Caco-2 (cell line): ENCODE measurements around the gene SLC16A3. TPM values are rescaled to one million over a fixed set of nuclear protein-coding genes. Genes with fewer than 3 reads are reported as not detected.

ENCODE experiments used
- BruUV-seq: library from RNA; stranded (reverse); fragments of 400-500 nt; replicated peaks from 2 replicates; lab custom pipeline; 2021; lab: Mats Ljungman, UMichigan
- CTCF ChIA-PET: fragments of 300-600 bp; sonication (Branson Sonifier 250); formaldehyde crosslinking; loops from one replicate; lab custom pipeline; 2022; ENCODE audit warnings: antibody characterized with exemption; lab: Charles Lee
- POLR2A ChIA-PET: fragments of 300-600 bp; sonication (Branson Sonifier 250); formaldehyde crosslinking; loops from one replicate; lab custom pipeline; 2022; ENCODE audit warnings: antibody characterized with exemption; lab: Charles Lee
- DNase-seq, 2 experiments: peaks; one replicate each; pipeline versions ENCODE4 v3.0.0 to v3.0.0-alpha.2; 2020 to 2022
- H3K27me3 ChIP-seq: replicated peaks from 2 replicates; pipeline ENCODE4 v1.6.0; 2011; ENCODE audit warnings: low read length; ENCODE audit not compliant: control insufficient read depth, insufficient read depth
- H3K36me3 ChIP-seq: 2 replicates; pipeline ENCODE4 v1.5.1; 2011; ENCODE audit warnings: low read length; ENCODE audit not compliant: control insufficient read depth, insufficient read depth
- H3K4me1 ChIP-seq: fragments of 250-450 bp; sonication (Bioruptor Pico); 2 replicates; pipeline ENCODE4 v1.5.1; 2020; ENCODE audit warnings: mild to moderate bottlenecking
- H3K4me3 ChIP-seq: 2 replicates; pipeline ENCODE4 v1.5.1; 2011; ENCODE audit warnings: low read depth, mild to moderate bottlenecking, control low read depth, low read length
- H3K9me3 ChIP-seq: fragments of 250-450 bp; sonication (Bioruptor Pico); 2 replicates; pipeline ENCODE4 v1.5.1; 2020; ENCODE audit warnings: mild to moderate bottlenecking, moderate library complexity
- H3K27ac Mint-ChIP-seq: one replicate; pipeline ENCODE4 v1.8.0; 2022; ENCODE audit warnings: mixed read lengths; ENCODE audit not compliant: unreplicated experiment
- H3K27me3 Mint-ChIP-seq: one replicate; pipeline ENCODE4 v1.8.0; 2022; ENCODE audit warnings: mixed read lengths; ENCODE audit not compliant: insufficient read depth, unreplicated experiment
- H3K36me3 Mint-ChIP-seq: one replicate; pipeline ENCODE4 v1.8.0; 2022; ENCODE audit warnings: mild to moderate bottlenecking, mixed read lengths; ENCODE audit not compliant: insufficient read depth, unreplicated experiment
- H3K4me1 Mint-ChIP-seq: one replicate; pipeline ENCODE4 v1.8.0; 2022; ENCODE audit warnings: low read depth, mixed read lengths; ENCODE audit not compliant: unreplicated experiment
- H3K4me3 Mint-ChIP-seq: one replicate; pipeline ENCODE4 v1.8.0; 2022; ENCODE audit warnings: mild to moderate bottlenecking, moderate library complexity, mixed read lengths; ENCODE audit not compliant: unreplicated experiment
- H3K9me3 Mint-ChIP-seq: one replicate; pipeline ENCODE4 v1.8.0; 2022; ENCODE audit warnings: mixed read lengths; ENCODE audit not compliant: unreplicated experiment
- intact Hi-C: fragments of 100-400 bp; cut with micrococcal nuclease; formaldehyde crosslinking; loops from one replicate; pipeline ENCODE4 v1.10.0; 2022; ENCODE audit not compliant: unreplicated experiment
- total RNA-seq: library from RNA; stranded (reverse); gene quantifications from 2 replicates; pipeline ENCODE4 v1.2.3, GENCODE V29; 2022
- TF ChIP-seq, protein P1 (sequence below), 2 experiments: fragments of 200-600 bp in 1 of 2; IDR thresholded peaks; 1 replicate in 1 of 2; 2 replicates in 1 of 2; pipeline versions ENCODE4 v1.5.1 to v1.8.0; 2011 to 2022; ENCODE audit warnings: antibody characterized with exemption in 1 of 2, control low read depth in 1 of 2, inconsistent platforms in 1 of 2, low read depth in 1 of 2, low read length in 1 of 2, mild to moderate bottlenecking in 1 of 2, moderate library complexity in 1 of 2; ENCODE audit not compliant: insufficient read depth in 1 of 2, severe bottlenecking in 1 of 2, unreplicated experiment in 1 of 2

The SLC16A3 gene
- total RNA-seq, 1 experiment from 2014 or later = 13.1 TPM

DNA sequence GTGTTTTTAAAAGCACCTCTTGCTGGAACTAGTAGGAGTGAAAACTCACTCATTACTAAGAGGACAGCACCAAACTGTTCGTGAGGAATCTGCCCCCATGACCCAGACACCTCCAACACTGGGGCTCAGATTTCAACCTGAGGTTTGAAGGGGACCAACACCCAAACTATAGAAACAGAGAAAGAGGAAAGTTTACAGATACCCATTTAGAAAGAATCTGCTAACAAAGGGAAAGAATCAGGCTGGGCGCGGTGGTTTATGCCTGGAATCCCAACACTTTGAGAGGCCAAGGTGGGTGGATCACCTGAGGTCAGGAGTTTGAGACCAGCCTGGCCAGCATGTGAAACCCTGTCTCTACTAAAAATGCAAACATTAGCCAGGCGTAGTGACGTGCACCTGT, 48.1 kb downstream of the SLC16A3 start:
- H3K27me3 Mint-ChIP-seq = no peaks in the 10 kb centered on the region
- Histone ChIP-seq H3K36me3 (no peaks in the 10 kb centered on the region), H3K4me1 (peaks cover 40% of the 10 kb centered on the region), H3K4me3 (no peak overlapping the region), H3K27me3 (no peaks in the 10 kb centered on the region), H3K9me3 (no peaks in the 10 kb centered on the region)
- no peak overlapping the region for H3K4me3 Mint-ChIP-seq
- BruUV-seq = no TSS peak
- peak overlapping the region; percentile 50 for H3K27ac Mint-ChIP-seq
- intact Hi-C loops = no loop called here
- TF ChIP-seq, protein P1, sequence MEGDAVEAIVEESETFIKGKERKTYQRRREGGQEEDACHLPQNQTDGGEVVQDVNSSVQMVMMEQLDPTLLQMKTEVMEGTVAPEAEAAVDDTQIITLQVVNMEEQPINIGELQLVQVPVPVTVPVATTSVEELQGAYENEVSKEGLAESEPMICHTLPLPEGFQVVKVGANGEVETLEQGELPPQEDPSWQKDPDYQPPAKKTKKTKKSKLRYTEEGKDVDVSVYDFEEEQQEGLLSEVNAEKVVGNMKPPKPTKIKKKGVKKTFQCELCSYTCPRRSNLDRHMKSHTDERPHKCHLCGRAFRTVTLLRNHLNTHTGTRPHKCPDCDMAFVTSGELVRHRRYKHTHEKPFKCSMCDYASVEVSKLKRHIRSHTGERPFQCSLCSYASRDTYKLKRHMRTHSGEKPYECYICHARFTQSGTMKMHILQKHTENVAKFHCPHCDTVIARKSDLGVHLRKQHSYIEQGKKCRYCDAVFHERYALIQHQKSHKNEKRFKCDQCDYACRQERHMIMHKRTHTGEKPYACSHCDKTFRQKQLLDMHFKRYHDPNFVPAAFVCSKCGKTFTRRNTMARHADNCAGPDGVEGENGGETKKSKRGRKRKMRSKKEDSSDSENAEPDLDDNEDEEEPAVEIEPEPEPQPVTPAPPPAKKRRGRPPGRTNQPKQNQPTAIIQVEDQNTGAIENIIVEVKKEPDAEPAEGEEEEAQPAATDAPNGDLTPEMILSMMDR (IDR thresholded peaks at IDR 0.05; ENCODE audit: insufficient read depth in 1 of 2, low read depth in 1 of 2, low read length in 1 of 2, severe bottlenecking in 1 of 2, unreplicated experiment in 1 of 2) = no peak
- ChIA-PET CTCF (no interaction called here), POLR2A (interaction anchor here (1.1 kb wide), 1 partner anchor 16 kb away, joined by 3 read pairs; no protein-coding TSS in a partner anchor)
- H3K36me3 Mint-ChIP-seq = peaks cover 33% of the 10 kb centered on the region
- peaks cover 38% of the 10 kb centered on the region for H3K4me1 Mint-ChIP-seq
- no peaks in the 10 kb centered on the region for H3K9me3 Mint-ChIP-seq
- DNase-seq = peak in 1 of 2 experiments; percentile 48

DNA sequence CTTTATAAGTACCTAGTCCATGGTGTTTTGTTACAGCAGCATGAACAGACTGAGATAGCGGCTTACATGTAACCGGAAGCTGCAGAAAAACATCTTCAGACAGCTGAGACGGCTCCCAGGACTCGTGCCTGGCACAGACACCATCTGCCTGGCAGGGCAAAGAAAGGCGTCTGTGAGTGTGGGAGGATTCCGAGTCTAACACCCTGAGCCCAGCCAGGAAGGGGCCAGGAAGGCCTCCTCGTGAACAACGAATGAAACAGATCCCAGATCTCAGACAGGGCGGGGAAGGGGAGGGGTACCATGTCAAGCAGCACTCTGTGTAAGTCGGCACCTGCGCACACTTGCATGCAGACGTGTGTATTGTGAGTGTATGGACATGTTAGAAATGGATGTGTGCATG, 49.0 kb downstream of the SLC16A3 start:
- no peaks in the 10 kb centered on the region for H3K27me3 ChIP-seq
- DNase-seq = no peak
- Mint-ChIP-seq H3K27ac (no peak overlapping the region), H3K36me3 (peaks cover 25% of the 10 kb centered on the region), H3K4me3 (no peak overlapping the region), H3K9me3 (no peaks in the 10 kb centered on the region), H3K27me3 (no peaks in the 10 kb centered on the region), H3K4me1 (peaks cover 31% of the 10 kb centered on the region)
- intact Hi-C loops = no loop called here
- ChIA-PET CTCF (no interaction called here), POLR2A (no interaction called here)
- H3K4me3 ChIP-seq = no peak overlapping the region
- BruUV-seq = no TSS peak
- no peaks in the 10 kb centered on the region for H3K9me3 ChIP-seq
- peaks cover 34% of the 10 kb centered on the region for H3K4me1 ChIP-seq
- TF ChIP-seq, protein P1 (IDR thresholded peaks at IDR 0.05; ENCODE audit: insufficient read depth in 1 of 2, low read depth in 1 of 2, low read length in 1 of 2, severe bottlenecking in 1 of 2, unreplicated experiment in 1 of 2) = no peak
- no peaks in the 10 kb centered on the region for H3K36me3 ChIP-seq

DNA sequence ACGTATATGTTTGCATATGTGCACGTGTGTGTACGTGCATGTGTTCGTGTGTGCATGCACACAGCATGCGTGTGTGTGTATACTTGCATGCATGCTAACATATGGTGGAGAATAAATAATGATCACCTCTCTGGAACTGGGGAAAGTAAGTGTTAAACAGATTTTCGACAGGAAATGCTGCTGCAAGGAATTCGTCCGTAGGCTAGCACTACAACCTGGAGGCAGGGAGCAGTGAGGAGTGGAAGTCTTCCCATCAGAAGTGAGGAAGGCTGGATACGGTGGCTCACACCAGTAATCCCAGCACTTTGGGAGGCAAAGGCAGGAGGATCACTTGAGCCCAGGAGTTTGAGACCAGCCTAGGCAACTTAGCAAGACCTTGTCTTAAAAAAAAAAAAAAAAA, 49.5 kb downstream of the SLC16A3 start:
- Mint-ChIP-seq H3K4me1 (peaks cover 31% of the 10 kb centered on the region), H3K27me3 (no peaks in the 10 kb centered on the region), H3K4me3 (no peak overlapping the region), H3K9me3 (no peaks in the 10 kb centered on the region), H3K36me3 (peaks cover 22% of the 10 kb centered on the region), H3K27ac (peak overlapping the region; percentile 67)
- DNase-seq = no peak
- Histone ChIP-seq H3K27me3 (no peaks in the 10 kb centered on the region), H3K9me3 (no peaks in the 10 kb centered on the region), H3K4me1 (peaks cover 34% of the 10 kb centered on the region), H3K4me3 (no peak overlapping the region), H3K36me3 (no peaks in the 10 kb centered on the region)
- no TSS peak for BruUV-seq
- intact Hi-C loops = no loop called here
- POLR2A ChIA-PET = no interaction called here
- TF ChIP-seq, protein P1 (IDR thresholded peaks at IDR 0.05; ENCODE audit: insufficient read depth in 1 of 2, low read depth in 1 of 2, low read length in 1 of 2, severe bottlenecking in 1 of 2, unreplicated experiment in 1 of 2) = no peak
- CTCF ChIA-PET = no interaction called here
